Pancreas (tissue), 10 donors: Measurements from ENCODE around the gene ELANE. TPM values are rescaled to one million over a fixed set of nuclear protein-coding genes. Genes with fewer than 3 reads are reported as not detected.

Source experiments
- ATAC-seq, 4 donors: fragments of 200-7000 bp; cut with Tn5 transposase; one replicate each; pipeline versions ENCODE4 v1.8.0 to v1.9.1; 2020; ENCODE audit warnings: mild to moderate bottlenecking in 4 of 4, moderate library complexity in 4 of 4
- DNase-seq, 6 donors: peaks; one replicate each; pipeline ENCODE4 v3.0.0-alpha.2; 2020
- FAIRE-seq: peaks from 2 replicates; lab custom pipeline; 2012; peaks lifted over from hg19 to GRCh38; lab: Jason Lieb, UNC
- H3K27ac ChIP-seq, 4 donors: fragments of 200-600 bp; sonication (generic); 1 replicate in 3 of 4; 2 replicates in 1 of 4; pipeline versions ENCODE4 v1.5.0 to v1.8.0; 2020
- H3K27me3 ChIP-seq, 4 donors: fragments of 200-600 bp; one replicate each; pipeline ENCODE4 v1.8.0; 2021
- H3K36me3 ChIP-seq, 3 donors: fragments of 200-600 bp; sonication (generic) in 1 of 3; one replicate each; pipeline versions ENCODE4 v1.5.0 to v1.8.0; 2020 to 2021
- H3K4me1 ChIP-seq, 3 donors: fragments of 200-600 bp; one replicate each; pipeline ENCODE4 v1.8.0; 2021
- H3K4me3 ChIP-seq, 4 donors: fragments of 200-600 bp; sonication (generic) in 2 of 4; one replicate each; pipeline versions ENCODE4 v1.5.0 to v1.8.0; 2020 to 2021
- H3K9me3 ChIP-seq, 4 donors: fragments of 200-600 bp; one replicate each; pipeline ENCODE4 v1.8.0; 2021
- WGBS, 2 donors: extraction: QIAGEN DNeasy Blood & Tissue Kit; methylation state at CpG; one replicate each; pipeline ENCODE4 v1.1.7; 2013; 5-methylcytosine and 5-hydroxymethylcytosine counted together
- intact Hi-C, 3 donors: fragments of 100-400 bp; cut with DNase I; formaldehyde crosslinking; loops; one replicate each; pipeline versions ENCODE4 v1.11.1 to v1.14.2; 2022
- polyA plus RNA-seq, 2 donors: library from polyadenylated mRNA; stranded (reverse); fragments of 200-250 nt; gene quantifications; one replicate each; pipeline ENCODE4 v1.2.3, GENCODE V29; 2013
- total RNA-seq, 6 donors: library from RNA; stranded (reverse); fragmentation: NEBNext Ultra II Directional in 4 of 6; extraction: Animal tissue kit (Norgen Biotek cat#: 25700) in 4 of 6; gene quantifications; one replicate each; pipeline versions ENCODE4 v1.2.1 to v1.2.4, GENCODE V29; 2021 to 2023
- TF ChIP-seq, protein P1 (sequence below), 4 donors: fragments of 200-600 bp; sonication (generic) in 3 of 4; IDR thresholded peaks; one replicate each; pipeline versions ENCODE4 v1.5.0 to v1.8.0; 2021; ENCODE audit warnings: antibody characterized with exemption in 4 of 4
- donor health status: healthy with polysubstance abuse.
- donor health status: DM: no; HTN: no; CAD: no; lungs with moderate emphysema.
- donor health status: DM: no; HTN: no; CAD: no.
- donor health status: control.
- donor health status: control.
- donor health status: Bipolar disorder and iron deficiency.
- donor health status: DM: yes; HTN: yes; CAD: no.
- donor health status: DM: no; HTN: no; CAD: no.
- donor health status: DM: no; HTN: no; CAD: no.
- donor health status: DM: yes; HTN: yes; CAD: no.

The ELANE gene
- total and polyA plus RNA-seq, 8 donors: 0.16 to 0.57 (median 0.27) TPM; not detected in 4

DNA sequence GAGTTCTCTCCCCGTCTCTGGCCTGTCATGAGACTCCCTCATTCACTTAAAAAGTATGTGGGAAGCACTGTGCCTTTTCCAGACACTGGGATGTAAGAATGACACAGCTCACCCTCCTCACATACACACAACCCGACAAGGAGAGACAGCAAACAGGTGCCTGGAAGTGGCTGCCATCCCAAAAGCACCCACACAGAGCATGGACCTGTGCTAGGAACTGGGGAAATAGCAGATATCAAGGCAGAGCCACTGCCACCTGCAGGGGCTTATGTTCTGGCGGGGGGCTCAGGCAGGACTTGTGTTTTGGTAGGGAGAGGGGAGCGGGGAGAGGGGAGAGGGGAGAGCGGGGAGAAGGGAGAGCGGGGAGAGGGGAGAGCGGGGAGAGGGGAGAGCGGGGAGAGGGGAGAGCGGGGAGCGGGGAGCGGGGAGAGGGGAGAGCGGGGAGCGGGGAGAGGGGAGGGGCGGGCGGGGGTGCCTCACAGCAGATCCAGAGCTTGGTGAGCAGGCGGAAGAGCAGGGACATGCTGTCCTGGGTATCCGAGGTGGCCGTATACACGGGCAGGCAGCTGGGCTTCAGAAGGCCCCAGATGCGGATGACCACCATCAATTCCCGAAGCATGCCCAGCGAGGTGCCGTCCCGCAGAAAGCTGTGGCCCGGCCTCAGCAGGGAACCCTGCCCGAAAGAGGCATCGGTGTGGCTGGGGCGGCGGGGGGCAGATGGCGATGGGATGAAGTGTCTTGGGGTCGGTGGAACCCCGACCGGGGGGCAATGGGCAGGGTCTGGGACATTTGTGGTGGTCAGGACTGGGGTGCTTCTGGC lies 19.6 kb downstream of the ELANE start:
- no peak for FAIRE-seq
- Histone ChIP-seq H3K4me3 (no peak overlapping the region), H3K9me3 (no peaks in the 10 kb centered on the region), H3K27me3 (no peaks in the 10 kb centered on the region), H3K4me1 (no peaks in the 10 kb centered on the region), H3K36me3 (peaks cover 0 to 27% (median 4%) of the 10 kb centered on the region in 3 donors), H3K27ac (no peak overlapping the region)
- TF ChIP-seq, protein P1, sequence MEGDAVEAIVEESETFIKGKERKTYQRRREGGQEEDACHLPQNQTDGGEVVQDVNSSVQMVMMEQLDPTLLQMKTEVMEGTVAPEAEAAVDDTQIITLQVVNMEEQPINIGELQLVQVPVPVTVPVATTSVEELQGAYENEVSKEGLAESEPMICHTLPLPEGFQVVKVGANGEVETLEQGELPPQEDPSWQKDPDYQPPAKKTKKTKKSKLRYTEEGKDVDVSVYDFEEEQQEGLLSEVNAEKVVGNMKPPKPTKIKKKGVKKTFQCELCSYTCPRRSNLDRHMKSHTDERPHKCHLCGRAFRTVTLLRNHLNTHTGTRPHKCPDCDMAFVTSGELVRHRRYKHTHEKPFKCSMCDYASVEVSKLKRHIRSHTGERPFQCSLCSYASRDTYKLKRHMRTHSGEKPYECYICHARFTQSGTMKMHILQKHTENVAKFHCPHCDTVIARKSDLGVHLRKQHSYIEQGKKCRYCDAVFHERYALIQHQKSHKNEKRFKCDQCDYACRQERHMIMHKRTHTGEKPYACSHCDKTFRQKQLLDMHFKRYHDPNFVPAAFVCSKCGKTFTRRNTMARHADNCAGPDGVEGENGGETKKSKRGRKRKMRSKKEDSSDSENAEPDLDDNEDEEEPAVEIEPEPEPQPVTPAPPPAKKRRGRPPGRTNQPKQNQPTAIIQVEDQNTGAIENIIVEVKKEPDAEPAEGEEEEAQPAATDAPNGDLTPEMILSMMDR (IDR thresholded peaks at IDR 0.05): no peak
- intact Hi-C loops: no loop called here
- WGBS, 2 donors: 94 to 97% methylated on average over 20 to 21 of the region's 33 CpGs
- DNase-seq: peak in 2 of 6 donors; percentile 60 to 77
- no peak for ATAC-seq

DNA sequence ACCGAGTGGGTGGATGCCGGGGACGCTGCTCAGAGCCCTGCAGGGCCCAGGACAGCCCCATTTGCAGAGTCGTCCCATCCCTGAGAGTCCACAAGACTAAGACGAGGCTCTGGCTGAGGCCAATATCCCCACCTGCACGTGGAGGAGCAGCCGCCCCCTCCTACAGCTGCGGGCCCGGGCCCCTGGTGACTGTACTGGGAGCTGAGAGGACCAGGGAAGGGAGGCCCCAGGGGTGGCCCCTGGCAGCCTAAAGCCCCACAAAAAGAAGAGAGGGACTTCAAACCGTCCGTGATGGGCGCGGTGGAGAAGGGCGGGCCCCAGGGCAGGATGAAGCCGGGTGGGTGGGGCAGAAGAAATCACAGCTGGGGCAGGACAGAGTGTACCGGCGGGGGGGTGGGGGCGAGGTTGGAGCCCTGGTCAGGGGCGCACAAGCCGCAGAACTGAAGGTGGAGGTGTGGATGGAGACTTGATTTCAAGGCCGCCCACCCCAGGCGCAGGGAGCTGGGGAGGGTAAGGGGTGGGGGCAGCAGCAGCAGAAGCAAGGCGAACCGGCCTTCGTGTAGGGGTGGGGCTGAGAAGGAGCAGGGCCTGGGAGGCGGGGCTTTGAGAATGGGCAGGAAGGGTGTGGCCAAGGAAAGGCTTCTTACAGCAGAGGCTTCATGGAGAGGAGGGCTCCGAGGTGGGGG lies 20.3 kb downstream of the ELANE start:
- no peak for FAIRE-seq
- Histone ChIP-seq H3K4me3 (no peak overlapping the region), H3K27ac (no peak overlapping the region)

DNA sequence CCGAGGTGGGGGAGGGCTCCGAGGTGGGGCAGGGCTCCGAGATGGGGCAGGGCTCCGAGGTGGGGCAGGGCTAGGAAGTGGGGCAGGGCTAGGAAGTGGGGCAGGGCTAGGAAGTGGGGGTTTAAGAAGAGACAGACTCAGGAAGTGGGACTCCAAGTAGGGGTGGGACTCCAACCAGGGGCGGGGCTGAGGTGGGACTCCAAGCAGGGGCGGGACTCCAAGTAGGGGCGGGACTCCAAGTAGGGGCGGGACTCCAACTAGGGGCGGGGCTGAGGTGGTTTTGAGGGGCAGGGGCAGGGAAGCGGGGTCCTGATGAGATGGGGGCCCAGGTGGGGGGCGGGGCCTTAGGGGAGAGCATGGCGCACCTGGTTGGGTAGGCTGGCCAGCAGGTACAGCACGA lies 21.0 kb downstream of the ELANE start:
- intact Hi-C loops: no loop called here
- ATAC-seq (no peak), FAIRE-seq (no peak), DNase-seq (no peak)
- Histone ChIP-seq H3K36me3 (peaks cover 0 to 29% (median 4%) of the 10 kb centered on the region in 3 donors), H3K9me3 (no peaks in the 10 kb centered on the region), H3K27me3 (no peaks in the 10 kb centered on the region), H3K4me3 (no peak overlapping the region), H3K4me1 (no peaks in the 10 kb centered on the region), H3K27ac (no peak overlapping the region)
- TF ChIP-seq, protein P1 (IDR thresholded peaks at IDR 0.05): no peak
- 81 to 100% methylated on average over 4 to 13 of the region's 13 CpGs for WGBS, 2 donors

More for the DNA sequence above, 20.3 kb downstream of the ELANE start:
- ATAC-seq (peak in 1 of 4 donors; percentile 43), DNase-seq (peak in 2 of 6 donors; percentile 58 to 83)
- H3K4me1 ChIP-seq: no peaks in the 10 kb centered on the region
- WGBS, 2 donors: 84 to 90% methylated on average over 27 of the region's 27 CpGs
- intact Hi-C loops: no loop called here
- H3K36me3 ChIP-seq: peaks cover 0 to 33% (median 4%) of the 10 kb centered on the region in 3 donors
- no peaks in the 10 kb centered on the region for H3K9me3 ChIP-seq
- no peaks in the 10 kb centered on the region for H3K27me3 ChIP-seq
- TF ChIP-seq, protein P1 (IDR thresholded peaks at IDR 0.05): no peak

DNA sequence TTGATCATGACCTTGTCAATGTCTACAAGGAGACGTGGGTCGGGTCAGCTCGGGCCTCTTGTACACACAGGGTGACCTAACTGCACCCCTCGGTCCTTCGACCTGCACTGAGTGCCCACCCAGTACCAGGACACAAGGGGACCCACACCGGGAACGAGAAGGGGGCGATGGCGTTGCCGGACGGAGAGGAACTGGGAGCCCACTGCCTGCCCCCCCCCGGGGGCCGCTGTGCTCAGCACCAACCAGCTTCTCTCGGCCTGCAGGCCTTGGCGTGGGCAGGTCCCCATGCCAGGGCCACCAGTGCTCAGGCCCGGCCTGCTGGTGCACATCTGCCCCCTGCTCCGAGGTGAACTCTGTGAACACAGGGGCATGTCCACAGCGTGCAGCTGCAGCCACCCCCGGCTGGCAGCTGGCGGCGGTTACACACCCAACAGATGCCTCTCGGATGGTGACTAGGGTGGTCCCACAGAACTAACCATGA lies 21.5 kb downstream of the ELANE start:
- Histone ChIP-seq H3K27me3 (no peaks in the 10 kb centered on the region), H3K4me3 (no peak overlapping the region), H3K27ac (no peak overlapping the region), H3K9me3 (no peaks in the 10 kb centered on the region), H3K4me1 (no peaks in the 10 kb centered on the region), H3K36me3 (peaks cover 0 to 24% (median 0%) of the 10 kb centered on the region in 3 donors)
- TF ChIP-seq, protein P1 (IDR thresholded peaks at IDR 0.05): no peak
- intact Hi-C loops: no loop called here
- WGBS, 2 donors: 90 to 95% methylated on average over 20 to 22 of the region's 22 CpGs
- no peak for ATAC-seq
- no peak for FAIRE-seq
- peak in 1 of 6 donors; percentile 59 for DNase-seq
